Mammary epithelial cell (primary cell): ENCODE results near the gene AARSD1.
"Not testable (repeated sequence)": the region's sequence is repeated elsewhere in the genome, so short reads cannot be mapped to it uniquely, and the experiment has no call there.

Experiments
- CTCF ChIP-seq, 2 donors: IDR thresholded peaks in 1 of 2; conservative IDR thresholded peaks in 1 of 2; 2 replicates each; pipeline ENCODE4 v1.5.1; 2011 to 2012; ENCODE audit warnings: inconsistent platforms in 2 of 2, low read length in 2 of 2, mild to moderate bottlenecking in 2 of 2, control low read depth in 1 of 2, low read depth in 1 of 2; ENCODE audit not compliant: insufficient read depth in 1 of 2; ENCODE audit errors: extremely low read depth in 1 of 2
- EZH2 ChIP-seq: IDR thresholded peaks from 2 replicates; pipeline ENCODE4 v1.6.1; 2012; ENCODE audit warnings: low read length, inconsistent platforms, borderline replicate concordance

- not testable (repeated sequence) for TF ChIP-seq EZH2; CTCF (conservative IDR thresholded peaks at IDR 0.05 in 1 of 2, IDR thresholded peaks at IDR 0.05 in 1 of 2; ENCODE audit: extremely low read depth in 1 of 2, insufficient read depth in 1 of 2, low read depth in 1 of 2, low read length in 2 of 2)
Measured at GRCh38 chr17:42975701-42976100, 11.4 kb upstream of the AARSD1 start.
